Fibroblast of mammary gland (primary cell): Measurements from ENCODE around the gene ZDHHC14.
A peak's percentile ranks its signal among the peaks of the same experiment; 100 is the strongest.
"Not testable (repeated sequence)": the region's sequence is repeated elsewhere in the genome, so short reads cannot be mapped to it uniquely, and the experiment has no call there.

Experiments
- DNase-seq: peaks from one replicate; pipeline ENCODE4 v3.0.0-alpha.2; 2010; ENCODE audit warnings: low read depth
- H3K4me3 ChIP-seq: 2 replicates; pipeline ENCODE4 v1.5.1; 2011; ENCODE audit warnings: low read depth, mild to moderate bottlenecking, low read length, moderate library complexity; ENCODE audit not compliant: control insufficient read depth
- TF ChIP-seq, protein P1 (sequence below): conservative IDR thresholded peaks from 2 replicates; pipeline ENCODE4 v1.5.1; 2011; ENCODE audit warnings: low read depth, low read length, inconsistent platforms; ENCODE audit not compliant: control insufficient read depth, insufficient read depth

The ZDHHC14 gene

DNA sequence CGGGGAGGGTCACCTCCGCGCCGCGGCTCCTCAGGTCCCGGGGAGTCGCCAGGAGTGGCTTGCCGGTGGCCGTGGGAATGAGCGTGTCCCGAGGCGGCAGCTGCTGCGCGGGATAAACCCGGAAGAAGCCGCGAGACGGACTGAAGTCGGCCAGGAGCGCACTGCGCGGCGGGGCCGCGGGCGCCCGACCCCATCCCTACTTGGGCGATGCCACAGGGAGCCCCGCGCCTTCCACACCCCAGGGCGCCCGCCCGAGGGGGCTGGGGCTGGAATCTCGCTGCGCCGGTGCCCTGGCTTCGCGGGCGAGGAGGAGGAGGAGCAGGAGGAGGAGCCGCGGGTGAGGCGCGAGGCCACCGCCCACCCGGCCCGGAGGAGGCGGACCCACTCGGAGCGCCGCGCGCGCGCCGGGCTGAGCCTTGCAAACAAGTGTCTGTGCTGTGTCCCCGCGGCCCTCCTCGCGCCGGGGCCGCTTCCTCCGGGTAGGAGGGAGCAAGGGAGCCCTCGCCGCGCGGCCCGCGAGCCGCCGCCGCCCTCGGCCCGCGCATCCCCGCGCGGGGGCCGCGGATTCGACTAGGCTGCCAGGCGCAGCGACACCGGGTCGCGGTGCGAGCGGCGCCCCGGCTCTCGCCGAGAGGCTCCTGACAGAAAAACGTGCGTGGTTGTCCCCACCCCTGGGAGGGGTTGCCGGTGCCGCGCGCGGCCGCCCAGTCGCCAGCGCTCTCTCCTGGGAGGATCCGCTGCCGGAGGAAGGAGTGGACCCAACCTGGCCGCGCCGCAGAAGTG, at the start of gene ZDHHC14:
ZDHHC14 (plus strand) TSS at position 412 of the 783 bp plus-strand sequence.
- peak; percentile 73 for DNase-seq
- peak within 1 kb of the TSS; percentile 66 for H3K4me3 ChIP-seq
- TF ChIP-seq, protein P1, sequence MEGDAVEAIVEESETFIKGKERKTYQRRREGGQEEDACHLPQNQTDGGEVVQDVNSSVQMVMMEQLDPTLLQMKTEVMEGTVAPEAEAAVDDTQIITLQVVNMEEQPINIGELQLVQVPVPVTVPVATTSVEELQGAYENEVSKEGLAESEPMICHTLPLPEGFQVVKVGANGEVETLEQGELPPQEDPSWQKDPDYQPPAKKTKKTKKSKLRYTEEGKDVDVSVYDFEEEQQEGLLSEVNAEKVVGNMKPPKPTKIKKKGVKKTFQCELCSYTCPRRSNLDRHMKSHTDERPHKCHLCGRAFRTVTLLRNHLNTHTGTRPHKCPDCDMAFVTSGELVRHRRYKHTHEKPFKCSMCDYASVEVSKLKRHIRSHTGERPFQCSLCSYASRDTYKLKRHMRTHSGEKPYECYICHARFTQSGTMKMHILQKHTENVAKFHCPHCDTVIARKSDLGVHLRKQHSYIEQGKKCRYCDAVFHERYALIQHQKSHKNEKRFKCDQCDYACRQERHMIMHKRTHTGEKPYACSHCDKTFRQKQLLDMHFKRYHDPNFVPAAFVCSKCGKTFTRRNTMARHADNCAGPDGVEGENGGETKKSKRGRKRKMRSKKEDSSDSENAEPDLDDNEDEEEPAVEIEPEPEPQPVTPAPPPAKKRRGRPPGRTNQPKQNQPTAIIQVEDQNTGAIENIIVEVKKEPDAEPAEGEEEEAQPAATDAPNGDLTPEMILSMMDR: no peak

DNA sequence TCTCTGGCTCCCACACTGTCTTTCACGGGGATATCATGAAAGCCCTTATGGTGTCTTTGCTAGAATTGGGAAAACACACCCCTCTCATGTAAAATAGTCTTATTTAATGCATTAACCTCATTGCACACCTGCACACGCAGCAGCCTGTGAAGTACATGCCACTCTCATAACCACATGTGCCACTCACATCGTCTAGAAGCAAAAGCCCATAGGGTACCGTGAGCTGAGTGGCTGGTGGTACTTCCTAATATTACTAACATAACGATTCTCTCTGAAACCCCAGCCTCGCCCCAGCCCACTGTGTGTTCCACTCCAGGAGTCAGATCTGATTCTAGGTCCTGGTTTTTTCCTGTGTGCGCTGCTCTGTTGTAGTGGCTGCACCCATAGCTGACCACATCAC, 48.2 kb upstream of the ZDHHC14 start:
- H3K4me3 ChIP-seq: no peak overlapping the region
- no peak for DNase-seq
- TF ChIP-seq, protein P1: no peak

DNA sequence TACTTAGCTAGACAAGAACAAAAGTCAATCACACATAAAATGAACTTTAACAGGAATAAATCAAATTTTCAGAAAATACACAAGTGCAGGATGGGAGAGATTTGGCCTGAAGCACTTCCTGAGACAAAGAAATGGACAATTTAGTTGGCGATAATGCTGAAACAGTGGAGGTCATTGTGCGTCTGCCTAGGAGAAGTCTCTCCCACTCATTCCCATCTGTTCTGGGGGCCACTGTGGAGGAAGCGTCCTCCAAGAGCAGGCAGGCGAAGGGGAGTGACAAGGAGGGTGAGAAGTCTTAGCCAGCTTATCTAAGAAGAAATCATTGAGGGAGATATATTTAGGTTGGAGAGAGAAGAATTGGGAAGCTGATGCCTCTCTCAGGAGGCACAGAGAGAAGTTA, 47.5 kb upstream of the ZDHHC14 start:
- TF ChIP-seq, protein P1: no peak
- no peak overlapping the region for H3K4me3 ChIP-seq
- DNase-seq: no peak

- TF ChIP-seq, protein P1: no peak
- no peak overlapping the region for H3K4me3 ChIP-seq
- DNase-seq: no peak
Observed at GRCh38 chr6:157333956-157334355, 47.0 kb upstream of the ZDHHC14 start.

DNA sequence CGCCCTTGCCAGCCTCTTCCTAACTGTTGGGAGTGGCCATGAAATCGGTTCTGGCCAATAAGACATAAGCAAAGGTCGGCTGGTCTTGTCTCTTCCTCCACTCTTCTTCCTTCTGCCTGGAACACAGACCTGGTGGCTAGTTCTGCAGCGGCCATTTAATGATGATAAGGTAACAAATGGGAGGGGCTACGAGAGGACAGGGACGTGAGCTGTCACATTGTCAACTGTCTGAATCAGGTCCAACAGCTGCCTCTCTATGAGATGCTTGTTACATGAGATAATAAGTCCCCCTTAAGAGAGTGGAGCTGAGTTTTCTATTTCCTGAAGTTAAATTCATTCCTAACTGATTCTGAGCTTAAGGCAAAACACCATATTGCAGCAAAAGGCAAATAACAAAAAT, 45.2 kb upstream of the ZDHHC14 start:
- no peak for DNase-seq
- TF ChIP-seq, protein P1: no peak

DNA sequence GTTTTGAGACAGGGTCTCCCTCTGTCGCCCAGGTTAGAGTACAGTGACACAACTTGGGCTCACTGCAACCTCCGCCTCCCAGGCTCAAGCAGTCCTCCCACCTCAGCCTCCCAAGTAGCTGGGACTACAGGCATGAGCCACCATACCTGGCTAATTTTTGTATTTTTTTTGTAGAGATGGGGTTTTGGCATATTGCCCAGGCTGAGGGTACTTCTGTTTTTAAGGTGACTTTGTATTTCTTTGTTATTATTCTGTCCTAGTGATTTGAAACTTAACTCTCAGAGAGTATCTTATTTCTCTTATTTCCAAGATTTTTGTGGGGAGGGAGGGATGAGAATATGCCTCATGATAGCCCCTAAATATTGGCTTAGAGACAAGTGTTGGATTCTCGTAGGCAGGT, 43.7 kb upstream of the ZDHHC14 start:
- DNase-seq, H3K4me3 ChIP-seq: not testable (repeated sequence)

More for the DNA sequence above, 45.2 kb upstream of the ZDHHC14 start:
- H3K4me3 ChIP-seq: no peak overlapping the region

DNA sequence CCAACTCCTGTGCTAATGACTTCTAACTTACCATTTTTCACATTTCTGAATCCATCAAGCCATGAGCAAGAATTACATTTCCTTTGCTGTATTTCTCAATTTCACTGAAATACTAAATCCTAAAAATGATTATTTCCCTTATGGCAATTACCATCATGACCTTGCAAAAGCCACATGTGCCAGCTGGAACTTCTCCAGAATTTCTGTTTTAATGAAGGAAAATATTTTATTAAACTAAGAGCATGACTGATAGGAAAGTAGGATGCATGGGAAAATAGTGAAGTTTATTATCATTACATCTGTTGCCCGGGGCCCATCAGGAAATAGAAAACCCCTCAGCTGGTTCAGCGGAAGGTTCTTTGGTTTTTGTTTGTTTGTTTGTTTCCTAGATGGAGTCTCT, 43.2 kb upstream of the ZDHHC14 start:
- DNase-seq: no peak
- TF ChIP-seq, protein P1: no peak
- no peak overlapping the region for H3K4me3 ChIP-seq
